ENCODE data around the gene RBFOX2. TPM values are rescaled to one million over a fixed set of nuclear protein-coding genes. Genes with fewer than 3 reads are reported as not detected.

The RBFOX2 gene
- total and polyA plus RNA-seq, 8 donors = 12.9 to 33.7 (median 16.7) TPM

GRCh38 chr22:35991168-35991567 is 37.5 kb downstream of the RBFOX2 start:
- no peak overlapping the region for H3K27ac ChIP-seq
- peaks cover 0 to 21% (median 13%) of the 10 kb centered on the region in 3 donors for H3K4me1 ChIP-seq
- FAIRE-seq = no peak
- no peaks in the 10 kb centered on the region for H3K9me3 ChIP-seq
- ATAC-seq = no peak
- DNase-seq = no peak
- no peak overlapping the region for H3K4me3 ChIP-seq
- H3K36me3 ChIP-seq = no peaks in the 10 kb centered on the region
- no peak for TF ChIP-seq CTCF (IDR thresholded peaks at IDR 0.05)
- H3K27me3 ChIP-seq = no peaks in the 10 kb centered on the region
- intact Hi-C loops (cut with DNase I) = no loop called here
- WGBS, 2 donors = 89 to 91% methylated on average over 2 of the region's 2 CpGs

- H3K27me3 ChIP-seq = no peaks in the 10 kb centered on the region
- no peak for ATAC-seq
- no peak for DNase-seq
- WGBS, 2 donors = 53 to 55% methylated on average over 4 of the region's 4 CpGs
- TF ChIP-seq CTCF (IDR thresholded peaks at IDR 0.05) = no peak
- H3K4me3 ChIP-seq = no peak overlapping the region
- peaks cover 0 to 21% (median 17%) of the 10 kb centered on the region in 3 donors for H3K4me1 ChIP-seq
- H3K36me3 ChIP-seq = no peaks in the 10 kb centered on the region
- FAIRE-seq = no peak
- intact Hi-C loops (cut with DNase I) = no loop called here
- no peaks in the 10 kb centered on the region for H3K9me3 ChIP-seq
- no peak overlapping the region for H3K27ac ChIP-seq
Measured at GRCh38 chr22:35988030-35988429, 40.6 kb downstream of the RBFOX2 start.

GRCh38 chr22:35987487-35987886 is 41.1 kb downstream of the RBFOX2 start:
- intact Hi-C loops (cut with DNase I) = no loop called here
- H3K4me1 ChIP-seq = peaks cover 0 to 24% (median 17%) of the 10 kb centered on the region in 3 donors
- peak in 2 of 4 donors; percentile 24 to 52 for ATAC-seq
- no peak for FAIRE-seq
- no peaks in the 10 kb centered on the region for H3K9me3 ChIP-seq
- H3K27me3 ChIP-seq = no peaks in the 10 kb centered on the region
- no peak for TF ChIP-seq CTCF (IDR thresholded peaks at IDR 0.05)
- 38 to 56% methylated on average over 1 of the region's 1 CpG for WGBS, 2 donors
- H3K27ac ChIP-seq = no peak overlapping the region
- DNase-seq = no peak
- no peak overlapping the region for H3K4me3 ChIP-seq
- no peaks in the 10 kb centered on the region for H3K36me3 ChIP-seq

- Histone ChIP-seq H3K4me3 (no peak overlapping the region), H3K27ac (no peak overlapping the region), H3K4me1 (peaks cover 0 to 24% (median 17%) of the 10 kb centered on the region in 3 donors), H3K36me3 (no peaks in the 10 kb centered on the region), H3K27me3 (no peaks in the 10 kb centered on the region), H3K9me3 (no peaks in the 10 kb centered on the region)
- ATAC-seq (peak in 3 of 4 donors; percentile 26 to 47 (median 39)), DNase-seq (no peak), FAIRE-seq (no peak)
- no peak for TF ChIP-seq CTCF (IDR thresholded peaks at IDR 0.05)
- intact Hi-C loops (cut with DNase I) = no loop called here
- 47 to 64% methylated on average over 2 of the region's 2 CpGs for WGBS, 2 donors
Measured at GRCh38 chr22:35986088-35986487, 42.5 kb downstream of the RBFOX2 start.

GRCh38 chr22:35985371-35985770 is 43.3 kb downstream of the RBFOX2 start:
- FAIRE-seq (no peak), ATAC-seq (no peak), DNase-seq (no peak)
- Histone ChIP-seq H3K27ac (no peak overlapping the region), H3K9me3 (no peaks in the 10 kb centered on the region), H3K36me3 (no peaks in the 10 kb centered on the region), H3K27me3 (no peaks in the 10 kb centered on the region), H3K4me3 (no peak overlapping the region), H3K4me1 (peaks cover 0 to 24% (median 17%) of the 10 kb centered on the region in 3 donors)
- intact Hi-C loops (cut with DNase I) = no loop called here
- no peak for TF ChIP-seq CTCF (IDR thresholded peaks at IDR 0.05)
- 85 to 88% methylated on average over 3 of the region's 3 CpGs for WGBS, 2 donors

All from pancreas (tissue), 10 donors.